Skeletal muscle satellite cell (primary cell): ENCODE measurements around the gene RPL37.
"Not testable (repeated sequence)": the region's sequence is repeated elsewhere in the genome, so short reads cannot be mapped to it uniquely, and the experiment has no call there.

Experiments
- H3K27me3 ChIP-seq: 2 replicates; pipeline ENCODE4 v1.7.0; 2013; ENCODE audit warnings: low read length; ENCODE audit not compliant: control insufficient read depth, insufficient read depth
- H3K36me3 ChIP-seq: 2 replicates; pipeline ENCODE4 v1.7.0; 2013; ENCODE audit warnings: mild to moderate bottlenecking, control low read depth, low read length; ENCODE audit not compliant: insufficient read depth
- H3K4me1 ChIP-seq: 2 replicates; pipeline ENCODE4 v1.7.0; 2013; ENCODE audit warnings: low read length; ENCODE audit not compliant: control insufficient read depth, insufficient read depth
- H3K4me2 ChIP-seq: 2 replicates; pipeline ENCODE4 v1.7.0; 2013; ENCODE audit warnings: mild to moderate bottlenecking, low read length
- H3K4me3 ChIP-seq: 2 replicates; pipeline ENCODE4 v1.7.0; 2013; ENCODE audit warnings: low read length
- H3K9ac ChIP-seq: 2 replicates; pipeline ENCODE4 v1.7.0; 2013; ENCODE audit warnings: mild to moderate bottlenecking, low read depth, low read length, moderate library complexity
- H3K9me3 ChIP-seq: replicated peaks from 2 replicates; pipeline ENCODE4 v1.7.0; 2013; ENCODE audit warnings: mild to moderate bottlenecking, control low read depth, low read length

The RPL37 gene

GRCh38 chr5:40865004-40865403, 30.0 kb upstream of the RPL37 start:
- H3K4me1 ChIP-seq, H3K4me3 ChIP-seq, H3K9me3 ChIP-seq, H3K4me2 ChIP-seq, H3K9ac ChIP-seq, H3K27me3 ChIP-seq, H3K36me3 ChIP-seq: not testable (repeated sequence)

- Histone ChIP-seq H3K27me3 (no peaks in the 10 kb centered on the region), H3K9me3 (no peaks in the 10 kb centered on the region), H3K9ac (no peak overlapping the region)
Measured at GRCh38 chr5:40860711-40861110, 25.7 kb upstream of the RPL37 start.

GRCh38 chr5:40853632-40854192, 18.7 kb upstream of the RPL37 start:
- H3K4me3 ChIP-seq, result no peak overlapping the region
- H3K27me3 ChIP-seq, result no peaks in the 10 kb centered on the region
- no peaks in the 10 kb centered on the region for H3K4me1 ChIP-seq
- H3K36me3 ChIP-seq, result no peaks in the 10 kb centered on the region
- no peaks in the 10 kb centered on the region for H3K9me3 ChIP-seq
- no peak overlapping the region for H3K9ac ChIP-seq
- no peak overlapping the region for H3K4me2 ChIP-seq

More at GRCh38 chr5:40860711-40861110, 25.7 kb upstream of the RPL37 start:
- H3K4me2 ChIP-seq, result no peak overlapping the region
- H3K4me3 ChIP-seq, result no peak overlapping the region
- no peaks in the 10 kb centered on the region for H3K36me3 ChIP-seq
- H3K4me1 ChIP-seq, result no peaks in the 10 kb centered on the region

GRCh38 chr5:40847525-40847924, 12.5 kb upstream of the RPL37 start:
- H3K4me3 ChIP-seq, result no peak overlapping the region
- H3K36me3 ChIP-seq, result no peaks in the 10 kb centered on the region
- H3K27me3 ChIP-seq, result no peaks in the 10 kb centered on the region
- no peak overlapping the region for H3K9ac ChIP-seq
- H3K4me2 ChIP-seq, result no peak overlapping the region
- no peaks in the 10 kb centered on the region for H3K9me3 ChIP-seq
- peaks cover 5% of the 10 kb centered on the region for H3K4me1 ChIP-seq

- Histone ChIP-seq H3K9me3 (no peaks in the 10 kb centered on the region), H3K4me1 (peaks cover 6% of the 10 kb centered on the region), H3K27me3 (no peaks in the 10 kb centered on the region), H3K4me3 (no peak overlapping the region), H3K9ac (no peak overlapping the region), H3K36me3 (no peaks in the 10 kb centered on the region), H3K4me2 (no peak overlapping the region)
Measured at GRCh38 chr5:40846371-40846770, 11.3 kb upstream of the RPL37 start.

- Histone ChIP-seq H3K4me1 (peaks cover 6% of the 10 kb centered on the region), H3K9me3 (no peaks in the 10 kb centered on the region), H3K4me2 (no peak overlapping the region), H3K27me3 (no peaks in the 10 kb centered on the region), H3K4me3 (no peak overlapping the region), H3K36me3 (no peaks in the 10 kb centered on the region), H3K9ac (no peak overlapping the region)
Measured at GRCh38 chr5:40844565-40844964, 9.5 kb upstream of the RPL37 start.

- peak overlapping the region; percentile 55 for H3K4me3 ChIP-seq
- H3K9me3 ChIP-seq, result no peaks in the 10 kb centered on the region
- peak overlapping the region; percentile 68 for H3K9ac ChIP-seq
- no peaks in the 10 kb centered on the region for H3K36me3 ChIP-seq
- peak overlapping the region; percentile 61 for H3K4me2 ChIP-seq
- H3K4me1 ChIP-seq, result peaks cover 6% of the 10 kb centered on the region
- H3K27me3 ChIP-seq, result no peaks in the 10 kb centered on the region
Measured at GRCh38 chr5:40842351-40842750, 7.3 kb upstream of the RPL37 start.

GRCh38 chr5:40841068-40841805, 6.2 kb upstream of the RPL37 start, which contains the start of gene CARD6:
Gene CARD6, plus strand, starts transcription at chr5:40841367. Its CDS starts 16 bp downstream, at chr5:40841383.
- H3K4me3 ChIP-seq, result peak within 1 kb of the TSS; percentile 55
- no peaks in the 10 kb centered on the region for H3K36me3 ChIP-seq
- peaks cover 10% of the 10 kb centered on the region for H3K4me1 ChIP-seq
- H3K4me2 ChIP-seq, result peak within 1 kb of the TSS; percentile 61
- peak within 1 kb of the TSS; percentile 68 for H3K9ac ChIP-seq
- no peaks in the 10 kb centered on the region for H3K9me3 ChIP-seq
- no peaks in the 10 kb centered on the region for H3K27me3 ChIP-seq

- Histone ChIP-seq H3K4me2 (no peak overlapping the region), H3K27me3 (no peaks in the 10 kb centered on the region), H3K4me1 (peaks cover 24% of the 10 kb centered on the region), H3K9ac (no peak overlapping the region), H3K36me3 (peaks cover 18% of the 10 kb centered on the region), H3K4me3 (no peak overlapping the region), H3K9me3 (no peaks in the 10 kb centered on the region)
Measured at GRCh38 chr5:40838086-40838485, 3.1 kb upstream of the RPL37 start.

GRCh38 chr5:40834391-40834848, 602 bp downstream of the RPL37 start:
- Histone ChIP-seq H3K4me2 (peak overlapping the region; percentile 87), H3K27me3 (no peaks in the 10 kb centered on the region), H3K4me3 (peak overlapping the region; percentile 89), H3K9me3 (no peaks in the 10 kb centered on the region), H3K9ac (peak overlapping the region; percentile 97), H3K4me1 (peaks cover 36% of the 10 kb centered on the region), H3K36me3 (peaks cover 54% of the 10 kb centered on the region)

GRCh38 chr5:40833712-40834229, 1.3 kb downstream of the RPL37 start:
- Histone ChIP-seq H3K9ac (peak overlapping the region; percentile 97), H3K36me3 (peaks cover 61% of the 10 kb centered on the region), H3K27me3 (no peaks in the 10 kb centered on the region), H3K4me3 (peak overlapping the region; percentile 89), H3K4me2 (peak overlapping the region; percentile 87), H3K9me3 (no peaks in the 10 kb centered on the region), H3K4me1 (peaks cover 36% of the 10 kb centered on the region)
